HG02840 (cell line): ENCODE data around the gene NMNAT2.
"Not testable (repeated sequence)": the region's sequence is repeated elsewhere in the genome, so short reads cannot be mapped to it uniquely, and the experiment has no call there.

Experiments used
- ATAC-seq: cut with Tn5 transposase; IDR thresholded peaks from one replicate; pipeline ENCODE4 v1.9.1; 2021; ENCODE audit warnings: mild to moderate bottlenecking, moderate library complexity, moderate number of reproducible peaks; ENCODE audit not compliant: unreplicated experiment, low FRiP score

Gene NMNAT2

GRCh38 chr1:183417772-183418491 is at the start of gene NMNAT2:
Gene NMNAT2, minus strand, starts transcription at chr1:183418380. Its CDS starts 113 bp downstream, at chr1:183418267.
- ATAC-seq = no peak

DNA sequence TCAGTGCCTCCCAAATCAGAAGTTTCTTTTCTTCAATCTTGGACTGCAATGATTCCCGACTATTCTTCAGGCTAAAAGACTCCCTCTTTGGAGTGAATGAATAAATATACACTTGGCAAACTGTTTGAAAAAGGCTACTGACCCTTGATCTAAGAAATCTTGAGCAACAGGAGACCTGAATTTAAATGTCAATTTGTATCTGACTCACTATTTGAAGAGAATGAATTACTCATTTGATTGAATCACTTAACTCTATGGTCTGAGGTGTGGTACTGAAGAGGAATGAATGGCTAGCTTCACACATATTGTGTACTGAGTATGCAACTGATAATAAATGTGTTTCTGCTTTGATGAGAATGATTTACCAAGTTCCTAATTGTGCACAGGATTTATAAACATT is 49.5 kb upstream of the NMNAT2 start:
- no peak for ATAC-seq

DNA sequence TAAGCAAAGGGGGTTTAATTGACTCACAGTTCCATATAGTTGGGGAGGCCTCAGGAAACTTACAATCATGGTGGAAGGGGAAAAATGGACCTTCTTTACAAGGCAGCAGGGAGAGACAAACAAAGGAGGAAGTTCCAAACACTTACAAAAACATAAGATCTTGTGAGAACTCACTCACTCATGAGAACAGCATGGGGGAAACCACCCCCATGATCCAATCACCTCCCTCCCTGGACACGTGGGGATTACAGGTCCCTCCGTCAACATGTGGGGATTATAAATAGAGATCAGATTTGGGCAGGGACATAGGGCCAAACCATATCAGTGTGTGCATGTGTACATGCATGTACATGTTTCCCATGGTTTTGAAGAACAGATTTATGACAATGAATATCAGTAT is 48.6 kb upstream of the NMNAT2 start:
- no peak for ATAC-seq

DNA sequence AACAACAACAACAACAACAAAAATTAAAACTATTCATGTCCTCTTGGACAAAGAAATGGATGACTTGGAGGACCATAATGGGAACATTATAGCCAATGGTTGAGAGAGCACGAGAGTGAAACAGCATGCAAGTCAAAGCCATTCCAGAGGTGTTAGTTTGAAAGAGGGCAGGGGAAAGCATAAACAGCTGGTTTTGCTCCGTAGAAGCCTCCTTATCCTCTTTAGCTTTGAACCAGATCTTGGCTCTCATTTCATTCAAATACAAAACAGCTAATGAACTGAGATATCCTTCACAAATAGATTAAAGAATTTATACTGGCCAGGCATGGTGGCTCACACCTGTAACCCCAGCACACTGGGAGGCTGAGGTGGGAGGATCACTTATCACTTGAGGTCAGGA is 45.4 kb upstream of the NMNAT2 start:
- ATAC-seq = no peak

- no peak for ATAC-seq
Observed at GRCh38 chr1:183461350-183461749, 43.2 kb upstream of the NMNAT2 start.

DNA sequence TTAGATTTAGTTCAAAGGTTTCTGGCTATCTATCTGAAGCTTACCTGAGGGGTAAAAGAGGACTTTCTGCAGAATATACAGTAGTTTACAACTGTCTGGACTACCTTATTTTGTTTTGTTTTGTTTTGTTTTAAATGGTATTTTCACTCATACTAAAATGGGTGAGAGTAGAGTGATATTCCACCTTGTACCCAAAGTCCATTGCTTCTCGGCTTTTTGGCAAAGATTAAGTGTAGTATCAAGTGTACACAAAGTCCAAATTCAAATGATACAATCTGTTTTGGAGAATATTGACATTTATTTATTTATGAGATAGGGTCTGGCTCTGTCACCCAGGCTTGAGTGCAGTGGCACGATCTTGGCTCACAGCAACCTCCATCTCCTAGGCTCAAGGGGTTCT is 42.4 kb upstream of the NMNAT2 start:
- ATAC-seq = no peak

DNA sequence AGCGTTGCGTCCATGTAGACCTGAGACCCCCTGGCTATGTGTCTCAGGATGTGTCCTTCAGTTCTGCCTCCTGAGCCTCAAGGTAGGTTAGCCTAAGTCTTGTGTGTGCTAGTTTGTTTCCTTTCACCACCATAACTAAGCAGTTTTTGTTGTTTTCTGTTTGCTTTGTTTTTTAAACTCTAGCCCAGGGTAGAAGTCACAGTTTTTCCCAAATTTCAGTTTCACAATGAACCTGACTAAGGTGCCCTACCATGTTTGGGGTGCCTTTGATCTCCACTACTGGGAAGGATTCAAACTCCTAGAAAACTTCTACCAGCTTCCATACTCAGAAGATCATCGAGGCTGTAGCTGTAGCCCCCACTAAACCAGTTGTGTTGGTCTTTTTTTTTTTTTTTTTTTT is 39.3 kb upstream of the NMNAT2 start:
- ATAC-seq = no peak

DNA sequence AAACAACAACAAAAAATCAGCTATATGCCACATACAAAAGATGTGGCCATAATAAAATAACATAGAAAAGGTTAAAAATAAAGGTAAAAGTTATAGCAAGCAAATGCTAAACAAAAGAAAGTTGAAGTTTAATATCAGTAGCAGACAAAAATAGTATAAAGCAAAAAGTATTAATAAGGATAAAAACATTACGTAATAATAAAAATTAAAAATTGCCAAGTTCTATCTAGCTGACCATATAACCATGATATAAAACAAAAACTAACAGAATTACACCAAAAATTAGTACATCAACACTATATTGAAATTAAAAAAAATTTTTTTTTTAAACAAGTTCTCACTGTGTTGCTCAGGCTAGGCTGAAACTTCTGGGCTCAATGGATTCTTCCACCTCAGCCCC is 38.6 kb upstream of the NMNAT2 start:
- ATAC-seq = no peak

DNA sequence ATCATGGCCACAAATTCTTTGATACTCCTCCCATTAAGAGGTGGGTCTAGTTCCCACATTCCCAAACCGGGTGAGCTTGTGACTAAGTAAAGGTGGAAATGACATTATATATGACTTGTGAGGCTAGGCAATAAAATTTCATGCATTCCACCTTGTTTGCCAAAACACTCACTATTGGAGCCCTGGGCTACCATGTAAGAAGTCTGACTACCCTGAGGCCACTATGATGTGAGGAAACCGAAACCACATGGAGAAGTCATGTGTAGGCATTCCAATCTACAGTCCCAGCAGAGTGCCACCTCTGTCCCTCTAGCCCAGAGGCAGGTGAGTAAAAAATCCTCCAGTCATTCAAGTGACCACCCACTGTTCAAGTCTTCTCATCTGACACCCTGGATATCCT is 36.2 kb upstream of the NMNAT2 start:
- ATAC-seq = no peak

- no peak for ATAC-seq
Observed at GRCh38 chr1:183450093-183450492, 31.9 kb upstream of the NMNAT2 start.

DNA sequence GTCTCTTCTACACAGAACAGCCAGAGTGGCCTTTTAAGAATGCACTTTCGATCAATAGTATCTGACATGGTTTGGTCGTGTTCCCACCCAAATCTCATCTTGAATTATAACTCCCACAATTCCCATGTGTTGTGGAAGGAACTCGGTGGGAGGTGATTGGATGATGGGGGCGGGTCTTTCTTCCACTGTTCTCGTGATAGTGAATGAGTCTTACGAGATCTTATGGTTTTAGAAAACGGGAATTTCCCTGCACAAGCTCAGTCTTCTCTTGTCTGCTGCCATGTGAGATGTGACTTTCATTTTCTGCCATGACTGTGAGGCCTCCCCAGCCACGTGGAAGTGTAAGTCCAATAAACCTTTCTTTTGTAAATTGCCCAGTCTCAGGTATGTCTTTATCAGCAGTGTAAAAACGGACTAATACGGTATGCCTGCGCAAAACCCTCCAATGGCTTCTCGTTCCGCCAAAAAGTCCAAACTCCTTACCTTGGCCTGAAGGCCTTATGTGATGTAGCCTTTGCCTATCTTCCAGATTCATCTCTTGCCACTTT is 31.1 kb upstream of the NMNAT2 start:
- ATAC-seq = no peak

DNA sequence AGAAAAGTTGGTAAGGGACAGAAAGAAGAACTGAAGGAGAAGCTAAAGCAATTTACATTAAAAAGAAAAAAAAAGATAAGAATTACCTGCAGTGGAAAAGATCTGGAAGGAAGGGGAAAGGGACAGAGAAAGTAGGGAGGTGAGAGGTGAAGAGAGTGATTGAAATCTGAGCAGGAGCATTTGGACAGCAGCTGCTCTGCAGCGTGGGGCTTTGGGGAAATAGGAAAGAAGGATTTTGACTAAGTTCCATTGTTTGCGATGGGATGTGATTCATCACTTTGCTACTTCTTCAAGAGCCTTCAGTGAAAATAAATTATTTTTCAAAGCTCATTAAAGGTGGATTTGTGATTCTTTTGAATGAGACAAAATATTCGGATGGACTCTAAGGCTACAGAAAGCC is 26.1 kb upstream of the NMNAT2 start:
- ATAC-seq = no peak

DNA sequence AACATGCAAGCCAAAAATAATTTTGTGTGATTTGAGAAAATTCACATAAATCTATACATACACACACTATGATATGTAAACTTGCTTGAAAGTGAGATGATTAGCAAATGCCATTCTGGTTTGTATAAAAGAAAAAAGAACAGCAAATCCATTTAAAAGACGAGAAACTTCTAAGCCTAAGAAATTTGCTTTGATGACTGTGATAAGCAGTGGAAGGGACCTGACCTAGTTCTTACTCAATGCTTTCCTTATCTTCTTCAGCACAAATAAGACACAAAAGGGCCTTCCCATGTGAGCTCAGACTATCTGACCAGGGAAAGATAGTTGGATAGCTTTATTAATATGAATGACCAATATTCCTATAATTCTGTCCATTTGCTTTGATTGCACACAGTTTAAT is 25.3 kb upstream of the NMNAT2 start:
- no peak for ATAC-seq

GRCh38 chr1:183443011-183443410 is 24.8 kb upstream of the NMNAT2 start:
- ATAC-seq = no peak

DNA sequence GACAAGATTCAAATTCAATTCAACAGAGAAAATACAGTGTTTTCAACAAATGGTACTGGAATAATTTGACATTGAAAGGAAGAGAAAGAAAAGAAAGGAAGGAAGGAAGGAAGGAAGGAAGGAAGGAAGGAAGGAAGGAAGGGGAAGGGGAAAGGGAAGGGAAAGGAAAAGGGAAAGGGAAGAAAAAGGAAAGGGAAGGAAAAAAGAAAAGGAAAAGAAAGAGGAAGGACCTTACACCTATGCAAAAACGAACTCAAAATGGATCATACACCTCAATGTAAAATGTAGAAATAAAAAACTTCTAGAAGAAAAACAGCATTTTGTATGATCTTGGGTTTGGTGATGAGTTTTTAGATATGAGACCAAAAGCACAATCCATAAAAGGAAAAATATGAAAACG is 19.9 kb upstream of the NMNAT2 start:
- ATAC-seq = no peak

DNA sequence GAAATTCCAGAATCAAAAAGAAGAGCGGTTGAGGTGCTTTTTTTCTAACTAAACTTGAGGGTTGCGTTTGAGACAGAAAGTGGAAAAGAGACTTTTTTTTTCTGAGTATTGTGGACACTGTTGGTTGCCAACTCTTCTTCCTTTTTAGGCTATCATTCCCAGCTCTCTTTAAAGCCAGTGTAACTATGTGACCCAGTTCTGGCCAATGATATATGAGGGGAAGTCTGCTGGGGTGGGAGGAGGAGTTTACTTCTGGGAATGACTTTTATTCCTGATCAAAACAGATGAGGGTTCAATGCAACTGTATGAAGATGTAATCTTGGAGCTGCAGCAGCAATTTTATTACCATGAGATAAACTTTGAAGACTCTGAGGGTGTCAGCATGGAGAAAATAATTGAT is 17.3 kb upstream of the NMNAT2 start:
- ATAC-seq = no peak

- no peak for ATAC-seq
Observed at GRCh38 chr1:183433703-183434102, 15.5 kb upstream of the NMNAT2 start.

- ATAC-seq = no peak
Observed at GRCh38 chr1:183432548-183432875, 14.3 kb upstream of the NMNAT2 start.

GRCh38 chr1:183431840-183432547 is 13.8 kb upstream of the NMNAT2 start:
- ATAC-seq = no peak

- not testable (repeated sequence) for ATAC-seq
Observed at GRCh38 chr1:183427591-183427990, 9.4 kb upstream of the NMNAT2 start.

GRCh38 chr1:183424691-183425090 is 6.5 kb upstream of the NMNAT2 start:
- ATAC-seq = no peak

- no peak for ATAC-seq
Observed at GRCh38 chr1:183423541-183423940, 5.4 kb upstream of the NMNAT2 start.
